Vagina (tissue), 2 donors: ENCODE results near the gene LRRC4C.

Source experiments
- CTCF ChIP-seq, 3 experiments: fragments of 450-650 bp in 2 of 3; fragments of 200-600 bp in 1 of 3; sonication (generic) in 1 of 3; IDR thresholded peaks; one replicate each; pipeline ENCODE4 v1.5.1; 2017 to 2019; ENCODE audit warnings: antibody characterized with exemption in 3 of 3, mild to moderate bottlenecking in 2 of 3, moderate library complexity in 2 of 3
- POLR2A ChIP-seq, 2 donors: fragments of 450-650 bp; IDR thresholded peaks; one replicate each; pipeline ENCODE4 v1.6.1; 2017; ENCODE audit warnings: antibody characterized with exemption in 2 of 2, mild to moderate bottlenecking in 2 of 2, moderate library complexity in 2 of 2

GRCh38 chr11:41399323-41399722 lies 60.1 kb downstream of the LRRC4C start:
- TF ChIP-seq CTCF (IDR thresholded peaks at IDR 0.05) (no peak), POLR2A (IDR thresholded peaks at IDR 0.05) (no peak)
